ENCODE measurements around the gene CLNK.

GRCh38 chr4:10648479-10648878 is 36.1 kb downstream of the CLNK start:
- TF ChIP-seq L3MBTL2 (conservative IDR thresholded peaks at IDR 0.05) (no peak), BHLHE40 (IDR thresholded peaks at IDR 0.05; ENCODE audit: borderline replicate concordance) (no peak), ELF4 (IDR thresholded peaks at IDR 0.05) (no peak), TARDBP (IDR thresholded peaks at IDR 0.05) (no peak), FOXM1 (IDR thresholded peaks at IDR 0.05; ENCODE audit: borderline replicate concordance) (no peak), ARNT (IDR thresholded peaks at IDR 0.05) (no peak), PKNOX1 (IDR thresholded peaks at IDR 0.05) (no peak)
